Stimulated activated CD4-positive, alpha-beta T cell treated with anti-CD3 and anti-CD28 coated beads, Interleukin-2, amount 100 ng/mL, for 4 hours (primary cell): Measurements from ENCODE around the gene MYH7.

Experiments used
- DNase-seq: peaks from one replicate; pipeline ENCODE4 v3.0.0-alpha.2; 2020; ENCODE audit warnings: low read depth

The MYH7 gene

DNA sequence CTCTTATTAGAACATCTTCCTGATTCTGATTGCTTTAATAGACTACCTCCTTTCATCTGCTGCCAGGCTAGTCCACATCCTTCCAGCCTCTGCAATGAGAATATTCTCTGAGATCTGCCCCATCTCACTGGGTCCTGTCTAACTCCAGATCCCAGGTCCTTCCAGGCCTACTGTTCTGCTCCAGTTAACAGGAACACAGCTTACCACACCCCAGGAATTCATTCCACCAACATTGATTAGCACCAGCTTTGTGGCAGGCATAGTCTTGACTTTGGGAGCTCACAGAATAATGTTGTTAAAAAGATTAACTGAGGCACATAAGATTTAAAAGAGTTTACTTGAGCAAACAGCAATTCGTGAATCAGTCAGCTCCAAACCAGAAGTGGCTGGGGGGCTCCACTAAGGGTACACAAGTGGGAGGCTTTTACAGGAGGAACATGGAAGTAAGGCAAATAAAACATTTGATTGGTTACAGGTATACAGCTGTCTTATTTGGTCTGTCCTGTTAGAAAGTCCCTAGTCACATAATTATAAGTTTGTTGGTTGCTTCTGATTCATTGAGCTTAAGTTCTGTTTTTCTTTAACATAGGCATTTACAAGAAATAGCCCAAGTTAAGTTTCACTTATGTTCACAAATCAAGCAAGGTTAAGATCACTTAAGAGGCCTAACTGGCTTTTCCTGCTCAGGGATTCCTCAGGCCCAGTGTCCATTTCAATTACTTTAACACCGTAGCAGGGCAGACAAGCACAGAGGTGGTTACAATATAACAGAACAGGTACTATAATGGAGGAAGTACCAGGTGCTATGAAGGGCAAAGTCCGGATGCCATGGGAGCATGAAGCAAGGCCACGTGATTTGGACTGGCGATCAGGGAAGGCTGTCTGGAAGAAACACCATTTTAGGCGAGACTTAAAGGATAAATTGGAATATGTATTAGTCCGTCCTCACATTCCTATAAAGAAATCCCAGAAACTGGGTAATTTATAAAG is 12.2 kb upstream of the MYH7 start:
- no peak for DNase-seq

GRCh38 chr14:23446291-23446851 is 10.9 kb upstream of the MYH7 start:
- no peak for DNase-seq

GRCh38 chr14:23445773-23446172 is 10.3 kb upstream of the MYH7 start:
- no peak for DNase-seq

DNA sequence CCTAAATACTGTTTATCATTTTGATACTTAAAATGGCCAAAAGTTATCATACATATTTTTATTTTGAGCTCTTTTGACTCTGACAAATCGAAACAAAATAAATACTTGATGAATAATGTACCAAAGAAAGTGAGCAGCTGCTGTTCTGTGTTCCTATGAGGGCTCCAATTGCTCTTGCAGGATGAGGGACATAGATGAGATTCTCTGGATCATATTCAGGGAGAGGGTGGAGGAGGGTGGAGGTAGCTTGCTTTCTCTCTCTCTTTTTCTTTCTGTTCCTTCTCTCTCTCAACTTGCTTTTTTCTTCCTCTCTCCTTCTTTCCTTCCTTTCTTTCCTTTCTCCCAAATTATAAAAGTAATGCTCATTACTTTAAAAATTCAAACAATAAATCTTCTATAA is 8.9 kb upstream of the MYH7 start:
- DNase-seq, result no peak

DNA sequence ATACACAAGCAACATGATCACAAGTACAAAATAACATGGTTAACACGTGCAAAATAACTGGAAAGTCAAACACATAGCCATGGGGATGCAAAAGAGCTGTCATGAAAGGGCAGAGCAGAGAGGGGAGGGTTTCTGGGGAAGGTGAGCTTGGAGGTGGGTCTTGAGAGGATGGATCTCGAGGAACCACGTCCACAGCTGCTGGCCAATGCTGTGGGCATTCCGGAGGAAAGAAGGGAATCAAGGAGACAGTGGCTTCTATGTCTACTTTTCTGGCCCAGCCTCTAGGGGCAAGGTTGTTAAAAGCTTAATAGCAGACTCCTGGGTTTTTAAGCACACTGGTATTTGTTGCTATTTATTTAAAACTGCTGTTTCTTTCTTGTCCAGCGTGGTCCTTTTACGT is 8.4 kb upstream of the MYH7 start:
- no peak for DNase-seq

DNA sequence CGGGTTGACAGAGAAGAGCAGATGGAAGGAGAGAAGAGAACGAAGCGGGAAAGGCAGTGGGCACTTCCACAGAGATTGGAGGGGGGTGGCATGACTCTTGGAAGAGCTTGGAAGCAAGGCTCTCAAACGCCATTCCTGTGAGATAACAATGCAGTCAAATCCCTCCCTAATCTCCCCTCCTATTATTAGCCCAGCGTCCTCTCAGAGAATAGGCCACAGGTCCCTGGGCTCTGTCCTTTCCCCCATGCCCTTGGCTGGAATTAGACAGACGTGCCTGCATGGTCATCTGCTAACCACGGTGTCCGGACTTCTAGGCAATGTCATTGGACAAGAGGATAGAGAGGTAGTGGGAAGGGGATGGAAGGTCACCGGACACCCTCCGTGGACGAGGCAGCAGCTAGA is 8.0 kb upstream of the MYH7 start:
- DNase-seq, result no peak

DNA sequence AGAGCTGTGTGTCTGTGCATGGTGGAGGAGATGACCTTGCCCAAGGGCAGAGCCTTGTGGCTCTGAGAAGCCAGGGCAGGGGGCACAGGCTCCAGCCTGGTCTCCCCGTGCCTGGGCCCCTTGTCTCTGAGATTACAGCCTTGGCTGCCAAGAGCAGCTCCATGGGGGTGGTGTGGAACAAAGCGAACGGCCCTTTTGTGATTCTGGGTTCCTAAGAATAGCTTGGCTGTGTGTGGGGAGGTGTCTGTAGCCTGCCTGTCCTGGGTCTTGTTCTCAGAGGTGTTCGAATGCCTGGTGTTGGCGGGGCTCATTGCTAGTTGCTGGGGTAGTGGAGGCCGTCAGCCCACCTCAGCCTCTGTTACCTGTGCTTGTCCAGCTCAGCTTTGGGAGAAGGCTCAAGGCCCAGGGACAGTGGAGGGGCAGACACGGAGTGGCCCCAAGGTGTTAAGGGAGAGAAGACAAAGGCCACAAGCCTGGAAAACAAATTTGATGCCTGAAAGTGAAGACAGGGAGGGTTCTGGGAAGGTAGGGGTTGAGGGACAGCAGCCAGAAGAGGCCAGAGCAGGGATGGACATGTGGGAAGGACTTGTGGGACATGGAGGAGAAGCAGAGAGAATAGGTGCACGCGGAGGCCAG is 7.4 kb upstream of the MYH7 start:
- no peak for DNase-seq

GRCh38 chr14:23441076-23441475 is 5.6 kb upstream of the MYH7 start:
- DNase-seq, result no peak

DNA sequence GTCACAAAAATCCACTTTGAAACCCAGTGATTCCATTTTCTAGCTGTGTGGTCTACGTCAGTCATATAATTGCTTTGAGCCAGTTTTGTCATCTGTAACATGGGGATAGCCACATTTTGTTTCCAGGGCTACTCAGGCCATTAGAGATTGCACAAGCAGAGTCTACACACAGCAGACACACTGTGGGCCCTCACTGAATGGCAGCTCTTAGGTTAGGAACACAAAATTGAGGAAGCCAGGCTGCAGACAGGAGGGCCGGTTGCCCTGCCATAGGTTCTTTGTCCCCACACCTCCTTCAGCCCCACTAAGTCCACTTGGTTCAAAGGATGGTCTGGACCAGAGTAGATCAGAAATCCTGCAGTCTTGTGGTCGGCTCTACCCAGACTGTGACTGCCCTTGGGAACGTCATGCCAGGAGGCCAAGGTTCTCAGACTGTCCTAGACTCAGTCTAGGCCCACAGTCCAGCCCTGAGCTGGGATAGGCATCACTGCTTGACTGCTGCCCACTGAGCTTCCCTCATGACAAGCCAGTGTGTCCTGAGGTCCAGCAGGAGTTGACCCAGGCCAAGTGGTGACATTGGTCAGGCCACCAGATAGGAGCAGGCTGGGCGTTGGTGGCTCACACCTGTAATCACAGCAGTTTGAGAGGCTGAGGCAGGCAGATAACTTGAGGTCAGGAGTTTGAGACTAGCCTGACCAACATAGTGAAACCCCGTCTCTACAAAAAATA is 3.8 kb upstream of the MYH7 start:
- DNase-seq, result no peak

DNA sequence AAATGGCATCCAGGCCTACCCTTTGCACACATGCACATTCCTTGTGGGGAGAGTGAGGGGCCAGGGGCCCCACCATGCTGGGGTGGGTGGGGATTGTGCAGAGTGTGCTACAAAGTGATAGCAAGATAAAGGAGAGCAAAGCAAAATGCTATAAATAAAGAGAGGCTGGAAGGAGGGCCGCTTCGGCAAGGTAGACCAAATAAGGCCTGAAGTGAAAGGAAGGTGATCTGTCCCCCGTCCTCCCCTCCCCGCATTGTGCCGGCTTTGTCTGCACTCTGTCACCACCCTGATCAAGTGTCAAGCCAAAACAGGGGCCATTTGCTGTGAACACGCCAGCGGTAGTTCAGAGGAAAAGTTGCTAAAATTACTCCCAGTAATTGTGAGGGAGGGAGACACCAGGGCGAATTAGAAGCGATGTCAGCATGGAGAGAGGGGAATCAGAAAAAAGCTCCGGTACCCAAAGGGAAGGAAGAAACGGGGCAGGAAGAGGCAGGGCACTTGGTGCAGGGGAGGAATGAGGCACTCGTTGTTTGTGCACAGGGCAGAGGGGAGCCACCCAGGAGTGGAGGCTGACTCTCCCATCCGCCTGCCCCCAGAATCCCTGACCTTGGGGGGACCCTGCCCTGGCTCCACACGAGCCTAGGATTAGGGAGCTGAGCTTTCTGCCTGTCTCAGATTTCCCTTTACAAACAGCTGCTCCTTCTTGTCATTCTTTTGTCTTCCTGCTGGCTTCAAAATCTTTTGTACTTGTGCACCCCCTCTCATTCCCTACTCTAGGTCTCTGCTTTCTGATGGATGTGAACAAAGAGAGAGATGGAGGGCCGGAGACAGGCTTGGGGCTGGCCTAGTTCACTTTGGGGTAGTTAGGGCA is 2.9 kb upstream of the MYH7 start:
- DNase-seq, result no peak

- DNase-seq, result no peak
Measured at GRCh38 chr14:23437133-23438100, 2.0 kb upstream of the MYH7 start.

DNA sequence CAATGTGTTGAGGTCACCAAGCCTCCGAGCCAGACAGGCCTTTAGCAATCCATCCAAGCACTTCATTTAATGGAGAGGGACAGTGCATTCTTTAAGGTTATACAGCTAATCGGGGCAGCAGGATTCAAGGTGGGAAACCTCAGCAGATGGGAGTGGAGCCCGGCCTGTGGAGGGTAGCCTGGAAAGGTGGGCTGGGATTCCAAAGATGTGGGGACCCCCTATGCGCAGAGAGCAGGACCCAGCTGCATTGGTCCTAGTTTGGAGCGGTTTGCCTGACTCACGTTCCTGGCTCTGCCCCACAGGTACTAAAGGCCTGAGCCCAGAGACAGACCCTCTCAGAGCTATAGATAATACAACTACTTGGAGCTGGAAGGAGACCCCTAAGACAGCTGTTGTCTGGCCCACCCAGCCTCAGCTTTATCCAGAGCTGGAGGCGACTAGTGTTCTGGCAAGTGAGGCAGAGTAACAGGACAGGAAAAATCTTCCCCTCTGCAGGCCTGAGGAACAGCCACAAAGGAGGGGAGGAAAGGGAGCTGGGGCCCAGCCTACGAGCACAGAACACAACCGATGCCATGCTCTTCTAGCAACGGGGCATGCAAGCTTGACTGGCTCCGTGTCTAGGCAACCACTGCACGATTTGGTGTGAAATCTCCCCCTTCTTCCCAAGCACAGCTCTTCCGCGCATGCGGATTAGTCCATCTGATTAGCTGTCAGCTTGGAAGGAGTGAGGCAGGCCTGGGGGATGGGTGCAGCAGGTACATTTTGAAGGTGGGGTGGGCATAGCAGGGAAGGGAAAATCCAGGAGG is 1.1 kb upstream of the MYH7 start:
- no peak for DNase-seq

DNA sequence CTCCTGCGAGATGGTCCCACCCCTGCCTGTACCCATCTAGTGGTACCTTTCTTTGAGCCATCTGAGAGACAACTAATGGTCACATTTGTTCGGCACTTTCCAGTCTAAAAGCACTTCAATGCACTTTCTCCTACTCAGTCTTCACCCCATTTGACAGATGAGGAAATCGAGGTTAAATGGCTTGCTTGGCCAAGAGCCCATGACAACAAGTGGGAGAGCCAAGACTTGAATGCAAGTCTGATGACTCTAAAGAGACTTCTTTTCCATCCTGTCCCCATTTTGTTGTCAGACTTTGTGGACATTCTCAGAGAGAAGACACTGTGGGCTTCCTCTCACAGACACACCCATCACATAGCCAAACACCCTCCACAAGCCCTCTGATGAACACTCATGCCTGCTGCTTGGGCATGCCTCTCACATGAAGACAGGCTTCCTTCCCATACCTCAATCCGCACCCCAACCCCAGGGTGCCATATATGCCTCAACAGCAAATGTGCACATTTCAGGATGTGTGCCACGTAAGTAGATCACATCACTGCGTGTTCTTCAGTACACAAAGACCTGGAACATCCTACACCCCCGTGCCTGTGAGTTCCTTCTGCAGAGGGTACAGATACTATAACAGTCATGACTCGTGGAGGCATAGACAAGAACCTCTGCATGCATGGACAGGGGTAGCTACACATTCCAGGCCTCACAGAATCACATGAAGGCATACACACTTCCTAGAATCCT is 805 bp downstream of the MYH7 start:
- no peak for DNase-seq

DNA sequence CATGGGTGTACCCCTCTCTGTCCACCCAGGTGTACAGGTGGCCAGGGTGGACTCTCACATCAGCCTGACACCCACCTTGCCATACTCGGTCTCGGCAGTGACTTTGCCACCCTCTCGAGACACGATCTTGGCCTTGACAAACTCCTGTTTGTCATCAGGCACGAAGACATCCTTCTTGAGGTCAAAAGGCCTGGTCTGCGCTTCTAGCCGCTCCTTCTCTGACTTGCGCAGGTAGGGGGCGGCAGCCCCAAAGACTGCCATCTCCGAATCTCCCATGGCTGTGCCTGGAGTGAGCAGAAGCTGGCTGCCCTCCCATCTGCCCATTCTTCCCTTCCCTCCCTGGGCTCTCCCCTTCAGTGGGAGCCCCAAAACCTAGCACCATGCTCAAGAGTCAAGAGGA is 2.0 kb downstream of the MYH7 start:
- no peak for DNase-seq

- no peak for DNase-seq
Measured at GRCh38 chr14:23432946-23433345, 2.5 kb downstream of the MYH7 start.

DNA sequence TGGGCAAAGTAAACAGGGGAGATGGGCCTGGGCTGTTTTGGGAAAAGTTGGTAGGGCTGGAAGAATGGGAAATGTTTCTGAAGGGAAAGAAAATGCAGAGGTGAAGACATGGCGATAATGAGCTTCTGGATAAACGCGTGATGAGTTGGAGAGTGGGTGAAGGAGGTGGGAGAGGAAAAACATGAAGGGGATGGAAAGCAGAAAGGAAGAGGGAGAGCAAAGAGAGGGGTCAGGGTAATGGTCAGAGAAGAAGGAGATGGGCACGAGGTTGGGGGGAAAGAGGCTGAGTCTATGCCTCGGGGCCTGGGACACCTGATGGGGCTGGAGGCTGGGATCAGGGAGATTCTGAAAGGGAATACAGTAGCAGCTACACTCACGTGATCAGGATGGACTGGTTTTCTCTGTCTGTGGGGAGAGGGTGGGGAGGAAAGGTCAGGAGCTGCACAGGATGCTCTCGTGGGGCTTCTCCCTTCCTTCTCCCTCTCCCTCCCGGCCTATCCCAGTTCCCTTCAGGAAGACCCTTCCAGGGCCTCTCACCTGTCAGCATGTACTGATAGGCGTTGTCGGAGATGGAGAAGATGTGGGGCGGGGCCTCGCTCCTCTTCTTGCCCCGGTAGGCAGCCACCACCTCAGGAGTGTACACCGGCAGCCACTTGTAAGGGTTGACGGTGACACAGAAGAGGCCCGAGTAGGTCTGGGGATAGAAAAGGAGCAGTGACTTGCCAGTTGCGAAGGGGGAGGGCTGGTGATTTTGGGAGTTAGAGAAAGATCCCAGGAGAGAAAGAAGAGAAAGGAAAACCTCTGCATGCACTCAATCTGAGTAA is 3.1 kb downstream of the MYH7 start:
- no peak for DNase-seq

- DNase-seq, result no peak
Measured at GRCh38 chr14:23431486-23431885, 4.0 kb downstream of the MYH7 start.

DNA sequence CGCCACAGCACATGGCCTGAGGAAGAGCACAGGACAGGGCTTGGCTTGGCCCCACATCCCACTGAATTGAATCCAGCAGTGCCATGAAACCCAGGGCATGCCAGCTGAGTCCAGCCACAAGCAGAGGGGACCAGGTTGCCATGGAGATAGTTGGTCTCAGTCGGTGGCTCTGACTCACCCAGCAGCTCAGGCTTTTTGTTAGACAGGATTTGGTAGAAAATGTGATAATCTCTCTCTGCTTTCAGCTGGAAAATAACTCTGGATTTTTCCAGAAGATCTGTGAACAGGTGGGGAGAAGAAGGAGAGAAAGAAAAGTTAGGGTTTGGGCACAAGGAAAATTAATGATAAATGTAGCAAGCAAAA is 4.8 kb downstream of the MYH7 start:
- no peak for DNase-seq
